ENCODE data around the gene TBC1D7. TPM values are rescaled to one million over a fixed set of nuclear protein-coding genes. Genes with fewer than 3 reads are reported as not detected.

TBC1D7 gene
- total and polyA plus RNA-seq, 10 of the 15 experiments (the other 5 are each of a cell fraction or from before 2014, with no cell fraction given): 20.1 to 65.9 (median 31.3) TPM

DNA sequence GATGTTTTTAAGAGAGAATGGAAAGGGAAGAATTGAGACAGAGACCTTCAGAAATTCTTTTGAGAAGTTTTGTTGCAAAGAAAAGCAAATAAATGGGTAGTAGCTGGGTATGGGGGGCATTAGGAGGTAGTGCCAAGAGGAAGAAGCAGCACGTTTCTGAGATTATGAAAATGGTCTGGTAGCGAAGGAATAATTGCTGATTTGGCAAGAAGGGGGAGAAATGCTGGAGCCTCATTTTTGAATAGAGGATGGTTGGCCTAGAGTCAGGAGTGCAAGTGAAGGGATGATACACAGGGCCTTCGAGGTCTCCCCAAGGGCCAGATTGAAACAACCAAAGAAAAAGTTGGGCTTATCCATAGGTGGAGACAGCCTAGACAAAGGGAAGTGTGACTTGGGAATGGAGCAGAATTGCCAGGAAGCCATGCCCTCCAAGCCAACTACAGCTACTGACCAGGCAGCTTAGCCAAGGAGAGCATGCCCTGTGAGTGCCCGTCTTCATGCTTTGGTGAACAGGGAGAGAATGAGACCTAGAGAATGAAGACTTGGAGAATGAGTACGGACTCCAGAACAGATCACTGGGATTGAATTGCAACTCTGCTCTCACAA is 14.2 kb upstream of the TBC1D7 start:
- in situ Hi-C loops (cut with MboI): no loop called here

More for the DNA sequence above, 14.2 kb upstream of the TBC1D7 start:
- ATAC-seq (no peak), FAIRE-seq (no peak), DNase-seq (ENCODE audit: low read depth, low spot score) (no peak)
- 67% methylated on average over 5 of the region's 5 CpGs for WGBS (ENCODE audit: insufficient coverage, insufficient replicate concordance, low lambda C conversion rate, missing lambda C conversion rate)
- Histone ChIP-seq H3K4me1 (ENCODE audit: control insufficient read depth, insufficient read depth, low read length) (peaks cover 11% of the 10 kb centered on the region; the same call in 1 of the 2 replicates), H4K20me1 (ENCODE audit: control insufficient read depth, insufficient read depth) (no peaks in the 10 kb centered on the region), H3K36me3 (ENCODE audit: control insufficient read depth in 2 of 2, insufficient read depth in 2 of 2, low read length in 1 of 2) (no peaks in the 10 kb centered on the region), H3K27me3 (replicated peaks in 1 of 2; ENCODE audit: control insufficient read depth in 2 of 2, insufficient read depth in 2 of 2, low read length in 1 of 2) (no peaks in the 10 kb centered on the region), H3K79me2 (ENCODE audit: control insufficient read depth, insufficient read depth, low read length) (no peaks in the 10 kb centered on the region), H3K4me3 (no peak overlapping the region), H2AFZ (ENCODE audit: control insufficient read depth, low read depth, low read length) (no peak overlapping the region), H3K4me2 (ENCODE audit: control insufficient read depth, insufficient read depth) (no peak overlapping the region), H3K27ac (ENCODE audit: control insufficient read depth, insufficient read depth) (no peak overlapping the region), H3K9ac (ENCODE audit: control insufficient read depth, insufficient read depth, low read length) (no peak overlapping the region), H3K9me3 (replicated peaks; ENCODE audit: control insufficient read depth, insufficient read depth, low read length) (no peaks in the 10 kb centered on the region; the same call in 1 of the 3 replicates)
- RAD21 ChIA-PET (ENCODE audit: unreplicated experiment): interaction anchor here (1.1 to 1.3 kb wide), 3 partner anchors 12 to 86 kb away, joined by 3 to 5 read pairs (median 3); no protein-coding TSS in a partner anchor
- CTCF ChIA-PET: interaction anchor here (0.6 to 2.2 kb wide), 3 partner anchors 12 to 195 kb away, joined by 4 to 5 read pairs (median 4); no protein-coding TSS in a partner anchor
- intact Hi-C loops (cut with micrococcal nuclease; ENCODE audit: unreplicated experiment): no loop called here
- SMC1A ChIA-PET (ENCODE audit: uncharacterized antibody, unreplicated experiment): interaction anchor here (0.6 to 1.5 kb wide), 10 partner anchors 11 to 741 kb away, joined by 3 to 10 read pairs (median 4); no protein-coding TSS in a partner anchor
- POLR2A ChIA-PET: interaction anchor here (1.3 kb wide), 1 partner anchor 33 kb away, joined by 3 read pairs; no protein-coding TSS in a partner anchor
- TF ChIP-seq POLR2AphosphoS5 (IDR thresholded peaks at IDR 0.05; ENCODE audit: low read length) (no peak), MTA2 (IDR thresholded peaks at IDR 0.05; ENCODE audit: low read depth) (no peak), CREB1 (IDR thresholded peaks at IDR 0.05; ENCODE audit: low read depth) (no peak), PAX8 (IDR thresholded peaks at IDR 0.05) (no peak), EGR1 (IDR thresholded peaks at IDR 0.05; ENCODE audit: borderline replicate concordance in 1 of 2, low read depth in 2 of 2, low read length in 2 of 2) (no peak), GATAD2B (conservative IDR thresholded peaks at IDR 0.05; ENCODE audit: low read depth) (no peak), MEF2B (IDR thresholded peaks at IDR 0.05; ENCODE audit: partially characterized antibody, poor library complexity, severe bottlenecking) (no peak), CHD2 (IDR thresholded peaks at IDR 0.05; ENCODE audit: borderline replicate concordance, low read depth, low read length) (no peak), SMAD5 (IDR thresholded peaks at IDR 0.05; ENCODE audit: low read depth) (no peak), ZSCAN29 (IDR thresholded peaks at IDR 0.05) (no peak), CREM (IDR thresholded peaks at IDR 0.05; ENCODE audit: low read depth) (no peak)
- TF ChIP-seq, protein P1, sequence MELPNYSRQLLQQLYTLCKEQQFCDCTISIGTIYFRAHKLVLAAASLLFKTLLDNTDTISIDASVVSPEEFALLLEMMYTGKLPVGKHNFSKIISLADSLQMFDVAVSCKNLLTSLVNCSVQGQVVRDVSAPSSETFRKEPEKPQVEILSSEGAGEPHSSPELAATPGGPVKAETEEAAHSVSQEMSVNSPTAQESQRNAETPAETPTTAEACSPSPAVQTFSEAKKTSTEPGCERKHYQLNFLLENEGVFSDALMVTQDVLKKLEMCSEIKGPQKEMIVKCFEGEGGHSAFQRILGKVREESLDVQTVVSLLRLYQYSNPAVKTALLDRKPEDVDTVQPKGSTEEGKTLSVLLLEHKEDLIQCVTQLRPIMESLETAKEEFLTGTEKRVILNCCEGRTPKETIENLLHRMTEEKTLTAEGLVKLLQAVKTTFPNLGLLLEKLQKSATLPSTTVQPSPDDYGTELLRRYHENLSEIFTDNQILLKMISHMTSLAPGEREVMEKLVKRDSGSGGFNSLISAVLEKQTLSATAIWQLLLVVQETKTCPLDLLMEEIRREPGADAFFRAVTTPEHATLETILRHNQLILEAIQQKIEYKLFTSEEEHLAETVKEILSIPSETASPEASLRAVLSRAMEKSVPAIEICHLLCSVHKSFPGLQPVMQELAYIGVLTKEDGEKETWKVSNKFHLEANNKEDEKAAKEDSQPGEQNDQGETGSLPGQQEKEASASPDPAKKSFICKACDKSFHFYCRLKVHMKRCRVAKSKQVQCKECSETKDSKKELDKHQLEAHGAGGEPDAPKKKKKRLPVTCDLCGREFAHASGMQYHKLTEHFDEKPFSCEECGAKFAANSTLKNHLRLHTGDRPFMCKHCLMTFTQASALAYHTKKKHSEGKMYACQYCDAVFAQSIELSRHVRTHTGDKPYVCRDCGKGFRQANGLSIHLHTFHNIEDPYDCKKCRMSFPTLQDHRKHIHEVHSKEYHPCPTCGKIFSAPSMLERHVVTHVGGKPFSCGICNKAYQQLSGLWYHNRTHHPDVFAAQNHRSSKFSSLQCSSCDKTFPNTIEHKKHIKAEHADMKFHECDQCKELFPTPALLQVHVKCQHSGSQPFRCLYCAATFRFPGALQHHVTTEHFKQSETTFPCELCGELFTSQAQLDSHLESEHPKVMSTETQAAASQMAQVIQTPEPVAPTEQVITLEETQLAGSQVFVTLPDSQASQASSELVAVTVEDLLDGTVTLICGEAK (IDR thresholded peaks at IDR 0.05; ENCODE audit: borderline replicate concordance): no peak
- TF ChIP-seq, protein P2, sequence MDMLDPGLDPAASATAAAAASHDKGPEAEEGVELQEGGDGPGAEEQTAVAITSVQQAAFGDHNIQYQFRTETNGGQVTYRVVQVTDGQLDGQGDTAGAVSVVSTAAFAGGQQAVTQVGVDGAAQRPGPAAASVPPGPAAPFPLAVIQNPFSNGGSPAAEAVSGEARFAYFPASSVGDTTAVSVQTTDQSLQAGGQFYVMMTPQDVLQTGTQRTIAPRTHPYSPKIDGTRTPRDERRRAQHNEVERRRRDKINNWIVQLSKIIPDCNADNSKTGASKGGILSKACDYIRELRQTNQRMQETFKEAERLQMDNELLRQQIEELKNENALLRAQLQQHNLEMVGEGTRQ (IDR thresholded peaks at IDR 0.05; ENCODE audit: borderline replicate concordance, low read depth, low read length): no peak
- TF ChIP-seq, protein P3, sequence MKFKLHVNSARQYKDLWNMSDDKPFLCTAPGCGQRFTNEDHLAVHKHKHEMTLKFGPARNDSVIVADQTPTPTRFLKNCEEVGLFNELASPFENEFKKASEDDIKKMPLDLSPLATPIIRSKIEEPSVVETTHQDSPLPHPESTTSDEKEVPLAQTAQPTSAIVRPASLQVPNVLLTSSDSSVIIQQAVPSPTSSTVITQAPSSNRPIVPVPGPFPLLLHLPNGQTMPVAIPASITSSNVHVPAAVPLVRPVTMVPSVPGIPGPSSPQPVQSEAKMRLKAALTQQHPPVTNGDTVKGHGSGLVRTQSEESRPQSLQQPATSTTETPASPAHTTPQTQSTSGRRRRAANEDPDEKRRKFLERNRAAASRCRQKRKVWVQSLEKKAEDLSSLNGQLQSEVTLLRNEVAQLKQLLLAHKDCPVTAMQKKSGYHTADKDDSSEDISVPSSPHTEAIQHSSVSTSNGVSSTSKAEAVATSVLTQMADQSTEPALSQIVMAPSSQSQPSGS (IDR thresholded peaks at IDR 0.05; ENCODE audit: low read length): no peak
- no TSS peak for BruUV-seq (replicated peaks)

Data from GM12878 (cell line).